ENCODE results near the gene NPEPL1. TPM values are rescaled to one million over a fixed set of nuclear protein-coding genes. Genes with fewer than 3 reads are reported as not detected.

NPEPL1 gene
- polyA plus RNA-seq, 1 donor (not counting 4 experiments of a cell fraction or from before 2014, with no cell fraction given): 4.4 TPM

GRCh38 chr20:58684291-58684690 lies 8.3 kb upstream of the NPEPL1 start:
- no peak for TF ChIP-seq EZH2 (IDR thresholded peaks at IDR 0.05; ENCODE audit: low read length)
- no peak for TF ChIP-seq CTCF (optimal IDR thresholded peaks at IDR 0.05 in 1 of 3, IDR thresholded peaks at IDR 0.05 in 1 of 3, conservative IDR thresholded peaks at IDR 0.05 in 1 of 3; ENCODE audit: extremely low read depth in 1 of 3, insufficient read depth in 2 of 3, low read length in 3 of 3)
- dilution Hi-C loops (cut with MboI; ENCODE audit: extremely low pct_ligation_motif_present, low sequenced_read_pairs): no loop called here

DNA sequence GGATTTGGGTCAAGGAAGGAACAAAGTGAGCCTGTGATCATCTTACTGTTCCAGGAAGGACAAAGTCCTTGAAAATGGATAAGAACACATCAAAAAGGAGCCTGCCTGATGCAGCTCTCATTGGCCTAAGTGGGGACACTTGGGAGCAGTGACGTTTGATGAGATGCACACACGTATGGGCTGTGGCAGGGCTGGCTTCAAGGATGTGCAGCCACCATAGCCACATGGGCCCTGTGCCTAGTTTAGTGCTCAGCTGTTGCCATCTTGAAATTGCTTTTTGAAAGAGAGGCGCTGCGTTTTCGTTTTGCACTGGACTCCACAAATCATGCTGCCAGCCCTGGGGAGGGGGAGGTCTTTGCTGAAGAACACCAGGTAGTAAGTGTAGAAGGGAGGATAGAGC lies 6.6 kb upstream of the NPEPL1 start:
- H3K4me1 ChIP-seq (ENCODE audit: control insufficient read depth, extremely low read depth, insufficient read depth, low read length): no peaks in the 10 kb centered on the region
- no peak overlapping the region for H3K4me3 ChIP-seq (ENCODE audit: control insufficient read depth in 2 of 3, extremely low read depth in 1 of 3, insufficient read depth in 2 of 3, low read depth in 1 of 3, low read length in 3 of 3)
- FAIRE-seq (no peak), DNase-seq (ENCODE audit: low read depth, low spot score) (no peak)
- no peak overlapping the region for H2AFZ ChIP-seq (ENCODE audit: control insufficient read depth, low read length)
- H3K9ac ChIP-seq (ENCODE audit: control insufficient read depth, extremely low read depth, insufficient read depth, low read length): no peak overlapping the region
- no peaks in the 10 kb centered on the region for H4K20me1 ChIP-seq (ENCODE audit: control insufficient read depth, extremely low read depth, insufficient read depth, low read length)
- no peaks in the 10 kb centered on the region for H3K79me2 ChIP-seq (ENCODE audit: control insufficient read depth, insufficient read depth, low read length)
- no peaks in the 10 kb centered on the region for H3K9me1 ChIP-seq (ENCODE audit: control insufficient read depth, extremely low read depth, insufficient read depth, low read length)
- H3K27me3 ChIP-seq (ENCODE audit: control insufficient read depth, extremely low read depth, insufficient read depth, low read length): no peaks in the 10 kb centered on the region
- H3K36me3 ChIP-seq (ENCODE audit: control insufficient read depth in 2 of 2, extremely low read depth in 1 of 2, insufficient read depth in 2 of 2, low read length in 2 of 2): no peaks in the 10 kb centered on the region
- dilution Hi-C loops (cut with MboI; ENCODE audit: extremely low pct_ligation_motif_present, low sequenced_read_pairs): no loop called here
- no peak overlapping the region for H3K27ac ChIP-seq (ENCODE audit: control insufficient read depth, insufficient read depth, low read length)
- TF ChIP-seq EZH2 (IDR thresholded peaks at IDR 0.05; ENCODE audit: low read length): no peak
- TF ChIP-seq CTCF (optimal IDR thresholded peaks at IDR 0.05 in 1 of 3, IDR thresholded peaks at IDR 0.05 in 1 of 3, conservative IDR thresholded peaks at IDR 0.05 in 1 of 3; ENCODE audit: extremely low read depth in 1 of 3, insufficient read depth in 2 of 3, low read length in 3 of 3): no peak
- H3K4me2 ChIP-seq (ENCODE audit: control insufficient read depth, extremely low read depth, insufficient read depth, low read depth, low read length): no peak overlapping the region
- no peaks in the 10 kb centered on the region for H3K9me3 ChIP-seq (ENCODE audit: control insufficient read depth, low read depth, low read length)

More at GRCh38 chr20:58684291-58684690, 8.3 kb upstream of the NPEPL1 start:
- no peaks in the 10 kb centered on the region for H3K79me2 ChIP-seq (ENCODE audit: control insufficient read depth, insufficient read depth, low read length)
- no peak overlapping the region for H3K4me2 ChIP-seq (ENCODE audit: control insufficient read depth, extremely low read depth, insufficient read depth, low read depth, low read length)
- H3K27me3 ChIP-seq (ENCODE audit: control insufficient read depth, extremely low read depth, insufficient read depth, low read length): no peaks in the 10 kb centered on the region
- no peaks in the 10 kb centered on the region for H3K9me1 ChIP-seq (ENCODE audit: control insufficient read depth, extremely low read depth, insufficient read depth, low read length)
- no peak overlapping the region for H3K9ac ChIP-seq (ENCODE audit: control insufficient read depth, extremely low read depth, insufficient read depth, low read length)
- H3K36me3 ChIP-seq (ENCODE audit: control insufficient read depth in 2 of 2, extremely low read depth in 1 of 2, insufficient read depth in 2 of 2, low read length in 2 of 2): peaks cover 3 to 6% of the 10 kb centered on the region in 2 experiments
- no peak overlapping the region for H2AFZ ChIP-seq (ENCODE audit: control insufficient read depth, low read length)
- DNase-seq (ENCODE audit: low read depth, low spot score) (no peak), FAIRE-seq (no peak)
- no peak overlapping the region for H3K27ac ChIP-seq (ENCODE audit: control insufficient read depth, insufficient read depth, low read length)
- no peaks in the 10 kb centered on the region for H3K9me3 ChIP-seq (ENCODE audit: control insufficient read depth, low read depth, low read length)
- H3K4me1 ChIP-seq (ENCODE audit: control insufficient read depth, extremely low read depth, insufficient read depth, low read length): no peaks in the 10 kb centered on the region
- no peaks in the 10 kb centered on the region for H4K20me1 ChIP-seq (ENCODE audit: control insufficient read depth, extremely low read depth, insufficient read depth, low read length)
- H3K4me3 ChIP-seq (ENCODE audit: control insufficient read depth in 2 of 3, extremely low read depth in 1 of 3, insufficient read depth in 2 of 3, low read depth in 1 of 3, low read length in 3 of 3): no peak overlapping the region
